ENCODE data around the gene GPR61.
A peak's percentile ranks its signal among the peaks of the same experiment; 100 is the strongest.

GPR61 gene, protein sequence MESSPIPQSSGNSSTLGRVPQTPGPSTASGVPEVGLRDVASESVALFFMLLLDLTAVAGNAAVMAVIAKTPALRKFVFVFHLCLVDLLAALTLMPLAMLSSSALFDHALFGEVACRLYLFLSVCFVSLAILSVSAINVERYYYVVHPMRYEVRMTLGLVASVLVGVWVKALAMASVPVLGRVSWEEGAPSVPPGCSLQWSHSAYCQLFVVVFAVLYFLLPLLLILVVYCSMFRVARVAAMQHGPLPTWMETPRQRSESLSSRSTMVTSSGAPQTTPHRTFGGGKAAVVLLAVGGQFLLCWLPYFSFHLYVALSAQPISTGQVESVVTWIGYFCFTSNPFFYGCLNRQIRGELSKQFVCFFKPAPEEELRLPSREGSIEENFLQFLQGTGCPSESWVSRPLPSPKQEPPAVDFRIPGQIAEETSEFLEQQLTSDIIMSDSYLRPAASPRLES

DNA sequence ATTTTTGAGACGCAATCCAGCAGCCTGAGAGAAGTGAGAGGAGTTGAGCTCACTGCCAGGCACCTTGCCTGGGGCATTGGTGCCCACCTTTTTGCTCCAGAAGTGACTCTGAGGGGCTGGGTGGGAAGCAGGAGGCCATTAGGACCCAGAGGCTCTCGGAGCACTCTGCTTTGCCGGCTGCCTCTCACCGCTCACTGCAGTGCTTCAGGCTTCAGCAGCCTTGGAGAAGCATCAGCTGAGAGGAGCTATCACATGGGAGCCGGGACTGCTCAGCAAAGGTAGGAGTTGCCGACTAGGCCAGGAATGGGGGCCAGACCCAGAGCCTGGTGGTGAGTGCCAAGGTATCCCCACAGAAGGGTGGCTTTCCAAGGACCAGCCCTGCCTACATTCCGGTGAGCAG lies at the start of gene GPR61:
Gene GPR61 (plus strand): TSS at position 197 of the 400 bp plus-strand sequence. CDS start 3,151 bp downstream, outside the sequence.
- DNase-seq, result no peak

DNA sequence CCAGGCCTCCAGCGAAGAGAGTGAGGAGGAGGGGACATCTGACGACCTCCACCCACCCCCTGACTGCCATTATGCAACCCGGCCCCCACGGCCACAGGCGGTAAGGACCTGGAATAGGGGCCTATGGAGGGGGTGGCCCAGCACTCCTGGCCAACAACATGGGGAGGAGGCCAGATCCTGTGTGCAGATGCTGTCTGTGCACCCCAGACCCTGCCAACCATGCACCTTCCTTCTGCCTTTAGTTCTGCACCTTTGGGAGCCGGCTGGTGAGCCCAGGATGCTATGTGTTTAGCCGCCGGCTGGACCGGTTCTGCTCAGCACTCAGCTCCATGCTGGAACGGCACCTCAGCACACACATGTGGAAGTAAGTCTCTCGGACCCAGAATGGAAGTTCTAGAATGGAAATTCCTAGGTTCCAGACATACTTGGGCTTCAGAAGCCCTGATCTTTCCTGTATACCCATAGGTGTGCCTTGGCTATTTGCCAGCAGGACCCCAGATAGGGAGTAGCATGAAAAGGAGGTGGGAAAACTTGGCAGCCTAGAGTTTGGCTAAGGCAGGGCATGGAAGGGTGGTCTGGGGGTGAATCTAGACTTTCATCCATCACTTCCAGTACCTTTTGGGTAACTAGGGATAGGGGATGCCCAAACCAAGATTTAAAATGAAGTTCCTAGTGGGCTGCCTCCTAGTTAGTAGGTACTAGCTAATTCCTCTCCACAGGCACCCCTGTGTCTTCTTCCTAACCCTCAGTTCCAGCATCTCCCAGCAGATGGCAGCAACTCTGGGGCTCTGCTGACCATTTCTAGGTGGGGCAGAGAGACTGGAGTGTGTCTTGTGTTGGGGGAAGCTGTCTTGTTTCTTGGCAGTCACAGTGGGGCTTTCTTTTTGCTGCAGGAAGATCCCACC lies 49.4 kb upstream of the GPR61 start:
- peak; percentile 64 to 81 for DNase-seq

DNA sequence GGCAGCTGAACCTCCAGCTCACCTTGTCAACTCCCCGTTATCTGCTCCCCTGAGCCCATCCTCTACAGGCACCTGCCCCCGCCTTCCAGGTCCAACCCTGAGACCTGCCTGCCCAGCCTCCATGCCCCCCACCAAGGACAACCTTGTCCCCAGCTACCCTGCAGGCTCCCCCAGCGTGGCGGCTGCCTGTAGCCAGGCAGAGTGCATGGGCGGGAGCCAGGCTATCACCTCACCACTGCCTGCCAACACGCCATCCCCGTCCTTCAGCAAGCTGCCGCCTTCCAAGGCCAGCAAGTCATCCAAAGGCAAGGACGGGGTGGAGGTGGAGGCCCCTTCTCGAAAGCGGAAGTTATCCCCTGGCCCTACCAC lies 48.8 kb upstream of the GPR61 start:
- no peak for DNase-seq

DNA sequence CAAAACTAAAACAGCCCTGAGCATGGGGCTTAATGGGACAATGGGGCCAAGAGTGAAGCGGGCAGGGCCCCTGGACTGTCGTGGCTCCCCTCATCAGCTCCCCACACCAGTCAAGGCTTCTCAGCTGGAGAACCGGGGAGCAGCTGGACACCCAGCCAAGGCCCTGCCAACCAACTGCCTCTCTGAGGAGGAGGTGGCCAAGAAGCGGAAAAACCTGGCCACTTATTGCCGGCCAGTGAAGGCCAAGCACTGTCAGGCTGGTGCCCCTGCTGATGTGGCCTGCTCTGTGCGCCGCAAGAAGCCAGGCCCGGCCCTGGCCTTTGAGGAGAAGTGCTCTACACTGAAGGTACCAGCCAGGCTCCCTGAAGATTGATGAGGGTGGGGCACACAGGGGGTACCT lies 48.3 kb upstream of the GPR61 start:
- DNase-seq, result no peak

DNA sequence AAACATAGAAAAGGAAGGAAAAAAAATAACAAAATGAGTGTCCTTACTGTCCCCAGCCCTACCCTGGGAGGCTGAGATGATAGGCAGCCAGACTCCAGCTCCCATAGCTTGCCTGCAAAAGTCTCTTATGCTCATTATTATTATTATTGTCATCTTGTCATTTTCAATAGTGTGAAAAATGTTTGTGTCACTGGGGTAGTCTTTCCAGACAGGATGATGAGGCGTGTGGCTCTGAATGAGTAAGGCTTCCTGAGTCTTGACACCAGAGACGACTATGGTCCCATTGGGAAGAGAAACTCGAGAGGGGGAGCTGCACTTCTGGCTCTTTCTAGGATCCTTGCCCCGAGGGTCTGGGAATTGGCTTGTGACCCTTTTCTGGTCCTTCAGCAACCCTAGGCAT lies 46.9 kb upstream of the GPR61 start:
- no peak for DNase-seq

DNA sequence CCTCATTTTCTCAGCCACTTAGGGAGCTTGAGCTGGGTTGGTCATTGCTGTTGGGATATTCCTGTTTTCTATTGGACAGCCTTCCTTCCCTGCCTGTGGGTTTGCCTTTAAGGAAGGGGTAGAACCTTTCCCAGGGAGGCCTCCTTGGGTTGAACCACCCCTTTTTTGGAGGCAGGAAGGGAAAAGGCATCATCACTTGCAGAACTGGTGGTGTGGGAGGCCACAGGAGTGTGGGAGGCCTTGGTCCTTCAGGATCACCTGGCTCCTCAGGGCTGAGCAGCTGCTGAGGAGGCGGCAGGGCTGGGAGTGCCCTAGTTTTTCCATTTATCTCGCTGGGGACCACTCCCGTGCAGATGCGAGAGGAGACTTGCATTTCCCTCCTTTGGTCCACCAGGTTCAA lies 46.4 kb upstream of the GPR61 start:
- DNase-seq, result no peak

DNA sequence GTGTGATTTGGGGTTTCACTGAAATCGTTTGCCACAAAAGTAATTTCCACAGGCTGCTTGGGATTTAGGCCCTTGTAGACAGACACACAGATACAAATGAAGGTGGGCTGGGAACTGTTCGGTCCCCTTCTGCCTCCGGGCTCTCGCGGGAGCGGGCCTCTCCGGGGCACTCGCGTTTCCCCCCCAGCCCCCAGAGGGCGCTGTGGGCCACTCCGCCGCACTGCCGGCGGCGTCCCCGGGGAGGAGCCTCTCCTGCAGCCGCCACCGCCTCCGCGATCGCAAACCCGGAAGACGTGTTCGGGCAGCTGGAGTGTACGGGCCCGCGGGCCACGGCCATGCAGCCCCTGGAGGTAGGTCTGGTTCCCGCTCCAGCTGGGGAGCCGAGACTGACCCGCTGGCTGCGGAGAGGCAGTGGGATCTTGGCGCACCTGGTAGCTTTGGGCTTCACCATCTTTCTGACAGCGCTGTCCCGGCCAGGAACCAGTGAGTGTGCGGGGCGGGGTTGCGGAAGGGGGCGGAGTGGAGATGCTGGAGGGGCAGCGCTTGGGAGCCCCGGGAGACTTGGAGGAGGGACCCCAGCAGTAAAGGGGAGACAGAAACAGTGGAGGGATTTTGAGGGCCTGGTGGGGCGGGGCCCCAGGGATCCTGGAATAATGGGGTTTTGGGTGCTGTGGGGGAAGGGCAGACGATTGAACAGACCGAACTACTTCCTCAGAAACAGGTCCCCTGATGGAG lies 45.7 kb upstream of the GPR61 start, which contains the start of gene CYB561D1:
Gene CYB561D1 (plus strand): TSS at position 290 of the 735 bp plus-strand sequence. CDS start 46 bp downstream, at position 336.
- peak; percentile 88 to 89 for DNase-seq

DNA sequence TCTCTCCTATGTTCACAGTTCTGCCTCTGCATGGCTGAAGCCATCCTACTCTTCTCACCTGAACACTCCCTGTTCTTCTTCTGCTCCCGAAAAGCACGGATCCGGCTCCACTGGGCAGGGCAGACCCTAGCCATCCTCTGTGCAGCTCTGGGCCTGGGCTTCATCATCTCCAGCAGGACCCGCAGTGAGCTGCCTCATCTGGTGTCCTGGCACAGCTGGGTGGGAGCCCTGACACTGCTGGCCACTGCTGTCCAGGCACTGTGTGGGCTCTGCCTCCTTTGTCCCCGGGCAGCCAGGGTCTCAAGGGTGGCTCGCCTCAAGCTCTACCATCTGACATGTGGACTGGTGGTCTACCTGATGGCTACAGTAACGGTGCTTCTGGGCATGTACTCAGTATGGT lies 43.9 kb upstream of the GPR61 start:
- DNase-seq, result no peak

DNA sequence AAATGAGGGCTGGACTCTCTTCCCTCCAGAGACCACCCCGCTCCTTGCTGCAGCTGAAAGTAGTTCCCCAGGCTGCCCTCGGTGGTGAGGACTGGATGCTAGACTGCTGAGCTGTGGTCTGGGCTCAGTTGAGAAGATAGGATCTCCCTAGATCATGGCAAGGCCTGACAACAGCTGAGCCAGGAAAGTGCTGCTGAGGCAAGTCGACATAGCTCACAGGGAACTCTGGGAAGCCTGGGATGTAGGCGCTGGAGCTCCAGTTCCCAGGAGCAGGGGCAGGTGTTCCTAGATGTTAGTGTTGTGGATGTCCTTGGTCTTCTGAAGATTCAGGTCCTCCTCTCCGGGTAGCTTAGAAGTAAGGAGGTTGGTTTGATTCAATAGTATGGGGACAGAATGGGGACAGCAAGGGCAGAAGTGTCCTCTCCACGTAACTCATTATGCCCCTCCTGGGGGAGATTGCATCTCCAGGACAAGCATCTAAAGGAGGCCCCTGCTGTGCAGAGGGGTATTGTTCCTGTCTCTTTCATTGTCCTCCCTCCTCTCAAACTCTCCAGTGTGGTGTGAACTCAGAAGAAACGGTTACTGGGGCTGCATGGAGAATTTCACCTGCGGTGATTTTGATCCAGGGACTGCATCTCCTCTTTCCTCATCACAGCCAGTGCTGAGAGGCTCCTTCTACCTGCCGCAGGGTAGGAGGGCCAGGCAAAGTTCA lies 42.1 kb upstream of the GPR61 start:
- no peak for DNase-seq

DNA sequence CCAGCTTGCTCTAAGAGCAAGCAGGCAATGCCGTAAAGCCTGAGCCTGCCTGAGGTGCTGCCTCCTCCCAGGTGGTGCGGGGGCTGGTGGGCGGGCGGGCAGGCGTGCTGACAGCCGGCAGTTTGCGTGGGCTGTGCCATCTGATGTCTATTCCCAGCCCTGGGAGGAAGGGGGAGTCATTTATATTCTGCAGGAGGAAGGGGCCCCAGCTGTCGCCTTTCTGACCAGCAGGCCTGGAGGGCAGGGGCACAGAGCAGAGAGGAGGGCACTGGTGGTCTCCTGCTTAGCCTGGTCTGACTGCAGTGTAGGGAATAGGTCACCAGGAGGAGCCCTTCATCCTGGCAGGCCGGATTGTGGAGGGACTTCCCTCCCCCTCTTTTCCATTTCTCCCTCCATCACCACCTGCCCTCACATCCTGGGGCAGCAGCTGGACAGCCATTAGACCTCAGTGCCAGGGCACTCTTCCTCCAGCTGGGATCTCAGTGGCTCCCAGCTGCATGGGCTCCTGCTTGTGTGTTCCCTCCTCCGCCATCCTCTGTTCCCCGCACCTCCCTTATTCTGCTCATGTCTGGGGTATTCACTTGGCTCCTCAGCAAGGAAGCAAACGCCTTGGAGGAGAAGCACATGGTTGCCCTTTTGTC lies 41.4 kb upstream of the GPR61 start:
- DNase-seq, result peak; percentile 46 to 60

DNA sequence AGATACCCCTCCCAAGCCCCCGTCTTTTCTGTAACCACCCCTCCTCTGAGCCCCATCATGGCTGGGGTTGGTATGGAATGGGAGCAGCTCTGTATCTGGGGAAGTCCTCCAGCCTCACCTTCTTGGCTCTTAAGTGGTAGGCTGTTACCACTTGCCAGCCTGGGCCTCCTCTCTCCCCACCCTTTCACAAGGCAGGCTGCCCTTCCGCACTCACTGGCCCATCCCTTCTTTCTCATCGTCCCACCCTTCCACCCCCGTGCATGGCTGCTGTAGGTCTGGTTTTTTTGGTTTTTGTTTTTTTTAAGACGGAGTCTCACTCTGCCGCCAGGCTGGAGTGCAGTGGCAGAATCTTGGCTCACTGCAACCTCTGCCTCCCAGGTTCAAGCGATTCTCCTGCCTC lies 40.6 kb upstream of the GPR61 start:
- DNase-seq, result no peak

DNA sequence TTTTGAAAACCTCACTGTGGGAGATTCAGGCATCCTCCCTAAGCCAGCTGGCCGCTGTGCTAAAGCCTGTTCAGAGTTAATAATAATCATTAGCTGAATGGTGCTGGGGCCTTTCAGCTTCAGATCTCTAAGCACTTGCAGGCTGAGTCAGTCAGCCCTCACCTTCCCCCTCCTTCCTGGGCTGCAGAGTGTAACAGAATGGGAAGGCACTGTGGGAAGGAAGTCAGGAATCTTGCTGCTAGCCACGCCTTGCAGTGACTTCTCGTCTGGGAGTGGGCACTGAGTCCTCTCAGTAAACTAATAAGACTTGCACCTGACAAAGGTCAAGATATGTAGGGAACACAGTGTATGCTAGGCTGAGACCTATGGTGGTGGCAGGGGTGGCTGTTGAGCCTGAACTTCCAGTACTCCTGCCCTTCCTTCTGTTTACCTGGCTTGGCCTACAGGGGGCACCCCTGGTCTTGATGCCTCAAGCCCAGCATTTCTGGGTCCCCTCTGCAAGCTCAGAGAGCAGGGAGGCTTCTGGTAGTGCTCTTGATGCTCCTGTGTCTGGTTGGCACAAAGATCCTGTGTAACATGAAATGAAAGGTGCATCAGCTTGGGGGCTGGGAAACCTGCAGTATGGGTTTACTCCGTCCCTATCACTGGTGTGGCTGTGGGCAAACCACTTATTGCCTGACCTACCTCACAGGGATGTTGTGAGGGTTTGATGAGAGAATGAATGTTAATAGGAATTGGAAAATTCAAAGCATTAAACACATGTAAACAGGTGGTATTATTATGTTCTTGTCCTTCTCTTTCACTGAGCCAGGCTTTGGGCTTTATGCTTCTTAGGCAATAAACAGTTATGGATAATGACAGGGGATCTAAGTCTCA lies 39.8 kb upstream of the GPR61 start:
- peak; percentile 51 to 56 for DNase-seq

DNA sequence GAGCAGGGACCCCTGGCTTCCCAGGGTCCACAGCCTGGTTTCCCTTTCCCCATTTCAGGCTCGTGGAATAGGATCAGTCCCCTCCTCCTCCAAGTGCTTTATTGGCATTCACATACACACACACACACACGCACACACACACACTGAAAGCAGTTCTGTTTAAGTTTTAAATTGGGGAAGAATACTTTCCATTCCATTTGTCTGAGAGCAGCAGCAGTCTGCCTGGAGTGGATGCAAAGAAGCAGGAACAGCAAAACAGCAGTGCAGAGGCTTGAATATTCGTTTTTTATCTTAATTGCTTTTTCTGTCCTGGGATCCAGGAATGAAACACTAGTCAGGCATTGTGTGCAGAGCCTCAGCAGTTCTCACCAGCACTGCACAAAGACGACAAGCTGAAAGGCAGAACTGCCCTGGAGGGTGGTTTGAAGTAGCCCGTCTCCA lies 38.7 kb upstream of the GPR61 start:
- no peak for DNase-seq

DNA sequence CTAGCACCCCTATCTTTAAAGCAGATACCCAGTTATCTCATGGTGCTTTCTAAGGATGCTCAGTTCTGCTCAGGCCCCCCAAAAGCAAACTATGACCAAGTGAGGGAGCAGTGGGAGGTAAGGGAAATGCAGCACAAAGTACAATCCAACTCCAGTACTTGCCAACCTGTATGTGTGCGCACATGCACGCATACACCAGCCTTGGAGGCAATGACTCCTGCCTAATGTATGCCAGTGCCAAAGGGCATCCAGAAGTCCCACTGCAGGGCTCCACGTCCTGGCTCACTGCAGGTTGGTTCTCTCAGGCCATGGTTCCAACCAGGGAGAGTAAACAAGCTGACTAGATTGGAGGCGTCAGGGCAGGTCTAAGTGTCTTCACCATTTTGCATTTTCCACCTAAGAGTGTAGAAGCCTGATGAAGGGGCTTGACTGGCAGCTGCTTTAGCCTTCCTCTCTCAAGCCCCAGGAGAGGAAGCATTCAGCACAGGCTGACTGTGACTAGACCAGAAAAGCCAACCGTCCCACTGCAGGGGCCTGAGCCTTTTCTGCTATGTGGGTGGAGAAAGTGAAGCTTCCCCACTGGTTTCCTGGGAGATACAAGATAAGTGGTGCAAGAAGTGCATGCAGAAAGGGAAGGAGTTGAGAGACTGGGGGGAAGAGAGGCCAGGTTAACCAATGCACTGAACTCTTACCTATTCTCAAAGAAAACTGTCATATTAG lies 37.9 kb upstream of the GPR61 start:
- no peak for DNase-seq

DNA sequence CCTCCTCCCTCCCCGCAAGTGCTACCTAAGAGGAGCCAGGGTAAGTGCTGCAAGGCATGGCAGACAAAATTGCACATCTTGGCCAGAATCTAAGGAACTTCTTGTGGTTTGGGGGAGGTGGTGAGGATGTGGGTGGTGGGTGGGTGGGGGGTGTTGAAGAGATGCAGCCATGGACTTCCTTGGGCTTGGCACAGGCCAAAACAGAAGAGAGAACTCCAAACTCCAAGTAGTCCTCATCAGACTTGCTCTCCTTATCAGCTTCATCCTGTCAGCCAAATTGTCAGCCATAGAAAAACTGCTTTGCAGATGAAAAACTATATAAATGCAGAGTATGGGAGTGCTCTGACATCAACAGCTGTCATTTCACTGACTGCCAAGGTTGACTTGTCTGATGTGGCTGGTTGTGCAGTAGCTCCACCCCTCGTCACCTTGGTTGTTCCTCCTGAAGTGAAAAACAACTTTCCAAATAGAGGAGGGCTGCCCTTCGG lies 37.3 kb upstream of the GPR61 start:
- DNase-seq, result peak; percentile 47 to 53

DNA sequence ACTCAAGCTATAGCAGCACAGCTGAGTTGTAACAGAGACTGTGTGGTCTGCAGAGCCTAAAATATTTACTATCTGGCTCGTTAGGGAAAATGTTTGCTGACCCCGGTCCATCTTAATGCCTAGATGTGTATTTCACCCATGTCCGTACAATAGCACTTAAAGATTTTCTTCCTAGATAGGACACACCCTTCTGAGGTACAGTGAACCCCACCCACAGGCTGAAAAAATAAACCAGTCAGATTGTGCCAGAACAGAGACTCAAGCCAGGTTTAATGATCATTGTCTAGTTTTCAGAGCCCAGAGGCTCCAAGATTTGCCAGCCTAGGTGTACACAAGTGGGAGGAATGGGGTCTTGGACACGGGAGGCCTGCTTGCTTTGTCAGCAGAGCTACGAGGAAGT lies 35.7 kb upstream of the GPR61 start:
- no peak for DNase-seq

DNA sequence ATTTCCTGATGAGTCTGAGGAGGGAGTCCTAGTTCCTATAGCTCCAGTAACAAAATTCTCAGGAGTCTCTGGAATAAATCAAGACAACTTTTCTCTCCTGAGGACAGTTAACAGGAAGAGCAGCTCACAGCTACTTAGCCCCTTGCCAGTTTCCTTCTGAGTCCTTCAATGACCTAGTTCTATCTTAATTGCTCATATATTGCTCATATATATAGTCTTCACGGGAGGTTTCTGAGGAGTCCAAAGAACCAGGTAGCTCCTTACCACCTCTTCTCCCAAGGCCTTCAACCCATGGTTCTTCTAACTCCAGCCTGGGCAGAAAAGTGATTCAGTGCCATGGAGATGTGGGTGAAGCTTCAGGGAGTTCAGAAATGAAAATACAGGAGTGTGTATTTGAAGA lies 34.7 kb upstream of the GPR61 start:
- DNase-seq, result no peak

DNA sequence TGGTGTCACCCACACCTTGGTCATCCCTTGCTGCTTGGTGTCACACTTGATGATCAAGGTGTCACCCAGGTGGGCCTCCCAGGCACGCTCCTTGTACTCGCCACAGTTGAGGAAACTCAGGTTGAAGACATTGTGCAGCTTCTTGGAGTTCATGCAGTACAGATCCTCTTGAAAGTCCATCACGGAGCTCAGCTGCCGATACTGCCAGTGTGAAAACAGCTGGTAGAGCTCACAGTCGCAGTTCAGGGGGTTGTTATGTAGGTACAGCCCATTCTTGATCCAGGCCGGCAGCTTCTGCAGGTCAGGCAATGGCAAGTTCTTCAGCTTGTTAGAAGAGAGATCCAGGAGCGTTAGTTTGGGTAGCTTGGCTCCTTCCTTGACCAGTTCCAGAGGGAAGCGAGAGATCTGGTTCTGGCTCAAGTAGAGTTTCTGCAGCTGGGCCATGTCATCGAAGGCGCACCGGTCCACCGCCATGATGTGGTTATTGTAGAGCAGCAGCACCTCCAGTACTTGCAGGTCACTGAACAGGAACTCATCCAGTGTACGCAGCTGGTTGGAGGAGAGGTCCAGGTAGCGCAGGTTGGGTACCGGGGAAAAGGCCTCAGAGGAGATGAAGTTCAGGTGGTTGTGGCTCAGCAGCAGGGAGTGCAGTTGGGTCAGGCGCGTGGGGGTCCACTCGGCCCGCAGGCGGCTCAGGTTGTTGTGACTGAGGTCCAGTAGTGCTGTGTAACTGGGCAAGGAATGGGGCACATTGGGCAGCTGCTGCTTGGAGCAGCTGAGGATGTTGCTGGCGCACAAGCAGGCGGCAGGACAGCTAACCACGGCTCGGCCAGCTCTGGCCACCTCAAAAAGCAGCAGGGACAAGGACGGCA lies 31.4 kb upstream of the GPR61 start:
- DNase-seq, result no peak

DNA sequence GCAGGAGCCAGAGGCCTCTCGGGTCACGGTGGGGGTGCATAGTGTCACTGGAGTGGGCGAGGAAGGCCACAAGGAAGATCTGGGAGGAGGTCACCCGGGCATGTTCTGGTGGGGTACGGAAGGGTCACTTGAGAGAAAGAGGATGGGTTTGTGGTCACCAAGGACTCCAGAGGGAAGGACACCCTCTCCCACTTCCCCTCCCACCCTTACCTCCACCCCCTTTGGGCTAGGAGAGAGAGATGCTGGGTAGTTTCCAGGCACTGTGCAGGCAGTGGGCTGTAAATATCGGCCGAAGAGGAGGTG lies 30.8 kb upstream of the GPR61 start:
- no peak for DNase-seq
